BJ (cell line): ENCODE measurements around the gene RBM42. TPM values are rescaled to one million over a fixed set of nuclear protein-coding genes. Genes with fewer than 3 reads are reported as not detected.

Experiments used
- CTCF ChIA-PET: fragments of 350-600 bp; formaldehyde crosslinking; extraction: SDS; loops from one replicate; lab custom pipeline; 2021; ENCODE audit warnings: antibody characterized with exemption, inconsistent platforms; lab: Yijun Ruan, JAX
- POLR2A ChIA-PET: fragments of 300-600 bp; sonication (Branson Sonifier 250); formaldehyde crosslinking; extraction: SDS; loops from one replicate; lab custom pipeline; 2021; ENCODE audit warnings: antibody characterized with exemption; lab: Charles Lee
- DNase-seq: peaks from one replicate; pipeline ENCODE4 v3.0.0-alpha.2; 2011; ENCODE audit warnings: low read depth
- H3K27me3 ChIP-seq: 2 replicates; pipeline ENCODE4 v1.6.0; 2011; ENCODE audit warnings: low read length; ENCODE audit not compliant: control insufficient read depth, insufficient read depth
- H3K36me3 ChIP-seq: 2 replicates; pipeline ENCODE4 v1.5.1; 2011; ENCODE audit warnings: low read length; ENCODE audit not compliant: control insufficient read depth, insufficient read depth
- H3K4me3 ChIP-seq: 2 replicates; pipeline ENCODE4 v1.5.1; 2011; ENCODE audit warnings: low read depth, mild to moderate bottlenecking, control low read depth, low read length
- polyA plus RNA-seq: library from polyadenylated mRNA; depleted of rRNA; stranded (reverse); fragments of >200 nt; gene quantifications from 2 replicates; pipeline ENCODE4 v1.2.3, GENCODE V29; 2011; rRNA removed
- TF ChIP-seq, protein P1 (sequence below): IDR thresholded peaks from 2 replicates; pipeline ENCODE4 v1.5.1; 2011; ENCODE audit warnings: low read depth, mild to moderate bottlenecking, control low read depth, inconsistent platforms, low read length, moderate library complexity; ENCODE audit not compliant: insufficient read depth

The RBM42 gene
- polyA plus RNA-seq, 1 experiment, result 52.6 TPM

DNA sequence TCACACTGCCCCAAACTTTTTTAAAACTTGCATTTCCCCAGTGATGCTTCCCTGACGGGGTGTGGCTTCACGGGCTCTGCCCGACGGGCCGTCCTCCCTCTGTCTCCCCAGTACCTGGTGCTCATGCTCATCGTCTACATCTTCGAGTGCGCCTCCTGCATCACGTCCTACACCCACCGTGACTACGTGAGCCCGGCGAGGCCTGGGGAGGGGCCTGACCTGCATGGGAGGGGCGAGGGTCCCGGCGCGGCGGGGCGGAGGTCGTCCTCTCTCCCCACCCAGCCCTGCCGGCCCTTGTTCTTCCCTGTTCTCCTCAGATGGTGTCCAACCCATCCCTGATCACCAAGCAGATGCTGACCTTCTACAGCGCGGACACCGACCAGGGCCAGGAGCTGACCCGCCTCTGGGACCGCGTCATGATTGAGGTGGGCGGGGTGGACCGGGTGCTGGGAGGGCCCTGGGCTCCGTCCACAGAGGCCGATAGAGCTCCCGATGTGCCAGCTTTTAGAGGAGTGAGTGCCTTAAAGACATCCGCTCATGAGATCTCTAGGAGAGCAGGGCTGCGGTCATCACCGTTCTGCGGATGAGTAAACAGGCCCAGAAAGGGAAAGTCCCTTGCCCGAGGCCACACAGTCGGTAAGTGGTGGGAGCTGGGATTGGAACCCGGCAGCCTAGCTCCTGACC, 44.4 kb downstream of the RBM42 start:
- CTCF ChIA-PET, result interaction anchor here (0.6 to 1.0 kb wide), 3 partner anchors 11 to 38 kb away, joined by 3 to 6 read pairs (median 3); no protein-coding TSS in a partner anchor
- peaks cover 6% of the 10 kb centered on the region for H3K27me3 ChIP-seq
- DNase-seq, result no peak
- H3K4me3 ChIP-seq, result peak overlapping the region; percentile 39
- no peaks in the 10 kb centered on the region for H3K36me3 ChIP-seq
- POLR2A ChIA-PET, result interaction anchor here (0.5 kb wide), 1 partner anchor 464 kb away, joined by 4 read pairs; no protein-coding TSS in a partner anchor
- TF ChIP-seq, protein P1, sequence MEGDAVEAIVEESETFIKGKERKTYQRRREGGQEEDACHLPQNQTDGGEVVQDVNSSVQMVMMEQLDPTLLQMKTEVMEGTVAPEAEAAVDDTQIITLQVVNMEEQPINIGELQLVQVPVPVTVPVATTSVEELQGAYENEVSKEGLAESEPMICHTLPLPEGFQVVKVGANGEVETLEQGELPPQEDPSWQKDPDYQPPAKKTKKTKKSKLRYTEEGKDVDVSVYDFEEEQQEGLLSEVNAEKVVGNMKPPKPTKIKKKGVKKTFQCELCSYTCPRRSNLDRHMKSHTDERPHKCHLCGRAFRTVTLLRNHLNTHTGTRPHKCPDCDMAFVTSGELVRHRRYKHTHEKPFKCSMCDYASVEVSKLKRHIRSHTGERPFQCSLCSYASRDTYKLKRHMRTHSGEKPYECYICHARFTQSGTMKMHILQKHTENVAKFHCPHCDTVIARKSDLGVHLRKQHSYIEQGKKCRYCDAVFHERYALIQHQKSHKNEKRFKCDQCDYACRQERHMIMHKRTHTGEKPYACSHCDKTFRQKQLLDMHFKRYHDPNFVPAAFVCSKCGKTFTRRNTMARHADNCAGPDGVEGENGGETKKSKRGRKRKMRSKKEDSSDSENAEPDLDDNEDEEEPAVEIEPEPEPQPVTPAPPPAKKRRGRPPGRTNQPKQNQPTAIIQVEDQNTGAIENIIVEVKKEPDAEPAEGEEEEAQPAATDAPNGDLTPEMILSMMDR, result no peak

DNA sequence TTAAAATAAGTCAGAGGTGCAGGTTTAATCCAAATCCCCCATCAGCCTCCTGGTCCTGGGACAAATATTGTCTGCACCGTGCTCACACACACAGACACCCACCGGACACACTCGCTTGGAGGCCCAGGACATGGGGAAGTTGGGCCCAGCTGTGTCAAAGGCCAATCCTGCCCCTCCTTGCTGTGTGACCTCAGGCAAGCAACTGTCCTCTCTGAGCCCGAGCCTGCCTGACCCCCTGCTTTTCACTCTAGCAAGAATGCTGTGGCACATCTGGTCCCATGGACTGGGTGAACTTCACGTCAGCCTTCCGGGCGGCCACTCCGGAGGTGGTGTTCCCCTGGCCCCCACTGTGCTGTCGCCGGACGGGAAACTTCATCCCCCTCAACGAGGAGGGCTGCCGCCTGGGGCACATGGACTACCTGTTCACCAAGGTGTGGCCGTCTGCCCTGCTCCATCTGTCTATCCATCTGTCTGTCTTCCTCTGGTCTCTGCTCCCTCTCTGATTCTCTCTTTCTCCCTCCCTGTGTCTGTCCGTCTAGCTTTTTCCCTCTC, 46.8 kb downstream of the RBM42 start:
- POLR2A ChIA-PET, result no interaction called here
- no peak overlapping the region for H3K4me3 ChIP-seq
- CTCF ChIA-PET, result no interaction called here
- no peak for DNase-seq
- no peaks in the 10 kb centered on the region for H3K36me3 ChIP-seq
- no peaks in the 10 kb centered on the region for H3K27me3 ChIP-seq
- TF ChIP-seq, protein P1, result no peak

Other genes with a start within 250 kb of the RBM42 start
- not detected in 2 replicates for gene FFAR2, start 180.8 kb upstream of the RBM42 start, polyA plus RNA-seq
- not detected in 2 replicates for gene KRTDAP, start 138.6 kb upstream of the RBM42 start, polyA plus RNA-seq
- 1.0 and 1.5 TPM in 2 replicates for gene DMKN, start 115.4 kb upstream of the RBM42 start, polyA plus RNA-seq
- 0.70 and 1.6 TPM in 2 replicates for gene SBSN, start 100.7 kb upstream of the RBM42 start, polyA plus RNA-seq
- not detected in 2 replicates for gene GAPDHS, start 95.6 kb upstream of the RBM42 start, polyA plus RNA-seq
- 167 and 200 TPM in 2 replicates for gene TMEM147, start 83.4 kb upstream of the RBM42 start, polyA plus RNA-seq
- gene ATP4A, start 65.4 kb upstream of the RBM42 start, polyA plus RNA-seq, result not detected in 2 replicates
- gene PMIS2, start 42.9 kb upstream of the RBM42 start, polyA plus RNA-seq, result not detected in 2 replicates
- gene HAUS5, start 16.3 kb upstream of the RBM42 start, polyA plus RNA-seq, result 2.3 and 3.9 TPM in 2 replicates
- 0.47 and 0.54 TPM in 2 replicates for gene ETV2, start 12.7 kb downstream of the RBM42 start, polyA plus RNA-seq
- gene COX6B1, start 19.3 kb downstream of the RBM42 start, polyA plus RNA-seq, result 463 and 510 TPM in 2 replicates
- 0.17 and 0.39 TPM in 2 replicates for gene UPK1A, start 37.5 kb downstream of the RBM42 start, polyA plus RNA-seq
- not detected in 2 replicates for gene ZBTB32, start 75.5 kb downstream of the RBM42 start, polyA plus RNA-seq
- gene KMT2B, start 89.0 kb downstream of the RBM42 start, polyA plus RNA-seq, result 6.1 and 13.3 TPM in 2 replicates
- gene IGFLR1, start 113.4 kb downstream of the RBM42 start, polyA plus RNA-seq, result 1.1 and 1.9 TPM in 2 replicates
- gene U2AF1L4, start 116.4 kb downstream of the RBM42 start, polyA plus RNA-seq, result 18.3 and 20.3 TPM in 2 replicates
- 65.4 and 76.2 TPM in 2 replicates for gene PSENEN, start 116.6 kb downstream of the RBM42 start, polyA plus RNA-seq
- 8.9 and 15.0 TPM in 2 replicates for gene LIN37, start 119.5 kb downstream of the RBM42 start, polyA plus RNA-seq
- gene HSPB6, start 128.0 kb downstream of the RBM42 start, polyA plus RNA-seq, result 21.0 and 27.2 TPM in 2 replicates
- 6.9 and 9.4 TPM in 2 replicates for gene PROSER3, start 129.1 kb downstream of the RBM42 start, polyA plus RNA-seq
- 1.1 and 3.6 TPM in 2 replicates for gene ARHGAP33, start 146.5 kb downstream of the RBM42 start, polyA plus RNA-seq
- not detected in 2 replicates for gene PRODH2, start 183.8 kb downstream of the RBM42 start, polyA plus RNA-seq
- gene NPHS1, start 223.5 kb downstream of the RBM42 start, polyA plus RNA-seq, result not detected in 2 replicates
- gene KIRREL2, start 227.9 kb downstream of the RBM42 start, polyA plus RNA-seq, result 0.05 TPM in 1 of 2 replicates, not detected in the other
- gene APLP1, start 239.5 kb downstream of the RBM42 start, polyA plus RNA-seq, result 6.6 and 11.4 TPM in 2 replicates